MM.1S (cell line): ENCODE measurements around the gene GPR17.

Source experiments
- DNase-seq: peaks from one replicate; pipeline ENCODE4 v3.0.0-alpha.2; 2015
- H2AFZ ChIP-seq: fragments of 300-600 bp; sonication (generic); 2 replicates; pipeline ENCODE4 v1.6.0; 2016; ENCODE audit warnings: antibody characterized with exemption, low read length
- H3F3A ChIP-seq: fragments of 300-600 bp; sonication (generic); 2 replicates; pipeline ENCODE4 v1.6.1; 2016; ENCODE audit warnings: mild to moderate bottlenecking, antibody characterized with exemption, low read length, moderate library complexity, mixed read lengths; ENCODE audit not compliant: insufficient read depth
- H3K27ac ChIP-seq: fragments of 300-600 bp; sonication (generic); 2 replicates; pipeline ENCODE4 v1.5.1; 2016; ENCODE audit warnings: mild to moderate bottlenecking, low read length
- H3K27me3 ChIP-seq: fragments of 300-600 bp; sonication (generic); replicated peaks from 2 replicates; pipeline ENCODE4 v1.6.0; 2016; ENCODE audit warnings: low read length; ENCODE audit not compliant: insufficient read depth
- H3K36me3 ChIP-seq: fragments of 300-600 bp; sonication (generic); replicated peaks from 2 replicates; pipeline ENCODE4 v1.6.1; 2016; ENCODE audit warnings: mild to moderate bottlenecking, low read length, mixed read lengths; ENCODE audit not compliant: insufficient read depth
- H3K4me1 ChIP-seq: fragments of 300-600 bp; sonication (generic); 2 replicates; pipeline ENCODE4 v1.6.1; 2016; ENCODE audit warnings: low read length, mixed read lengths
- H3K4me2 ChIP-seq: fragments of 300-600 bp; sonication (generic); 2 replicates; pipeline ENCODE4 v1.6.0; 2016; ENCODE audit warnings: low read depth, low read length
- H3K4me3 ChIP-seq: fragments of 300-600 bp; sonication (generic); 2 replicates; pipeline ENCODE4 v1.5.1; 2016; ENCODE audit warnings: low read length, mixed read lengths
- H3K79me2 ChIP-seq: fragments of 300-600 bp; sonication (generic); 2 replicates; pipeline ENCODE4 v1.6.1; 2016; ENCODE audit warnings: mixed run types, low read length, mixed read lengths
- H3K9ac ChIP-seq: fragments of 300-600 bp; sonication (generic); 2 replicates; pipeline ENCODE4 v1.6.1; 2016; ENCODE audit warnings: low read length, mixed read lengths
- H3K9me2 ChIP-seq: fragments of 300-600 bp; sonication (generic); replicated peaks from 2 replicates; pipeline ENCODE4 v1.6.1; 2016; ENCODE audit warnings: mild to moderate bottlenecking, low read length, mixed read lengths; ENCODE audit not compliant: insufficient read depth
- H3K9me3 ChIP-seq: fragments of 300-600 bp; sonication (generic); replicated peaks from 2 replicates; pipeline ENCODE4 v1.6.1; 2016; ENCODE audit warnings: mild to moderate bottlenecking, low read length, mixed read lengths; ENCODE audit not compliant: insufficient read depth
- H4K20me1 ChIP-seq: fragments of 300-600 bp; sonication (generic); 2 replicates; pipeline ENCODE4 v1.6.1; 2016; ENCODE audit warnings: mild to moderate bottlenecking, low read length, moderate library complexity, mixed read lengths; ENCODE audit not compliant: insufficient read depth
- EZH2 ChIP-seq: fragments of 300-600 bp; sonication (generic); optimal IDR thresholded peaks from 2 replicates; pipeline ENCODE3; 2017; ENCODE audit warnings: low read depth, mild to moderate bottlenecking, antibody characterized with exemption, low read length, mixed read lengths
- EZH2phosphoT487 ChIP-seq: fragments of 300-600 bp; sonication (generic); IDR thresholded peaks from 2 replicates; pipeline ENCODE4 v1.6.1; 2018; ENCODE audit warnings: antibody characterized with exemption, low read length
- TF ChIP-seq, protein P1 (sequence below): fragments of 300-600 bp; sonication (generic); IDR thresholded peaks from 2 replicates; pipeline ENCODE4 v1.5.1; 2016; ENCODE audit warnings: antibody characterized with exemption, low read length, mixed read lengths

The GPR17 gene

DNA sequence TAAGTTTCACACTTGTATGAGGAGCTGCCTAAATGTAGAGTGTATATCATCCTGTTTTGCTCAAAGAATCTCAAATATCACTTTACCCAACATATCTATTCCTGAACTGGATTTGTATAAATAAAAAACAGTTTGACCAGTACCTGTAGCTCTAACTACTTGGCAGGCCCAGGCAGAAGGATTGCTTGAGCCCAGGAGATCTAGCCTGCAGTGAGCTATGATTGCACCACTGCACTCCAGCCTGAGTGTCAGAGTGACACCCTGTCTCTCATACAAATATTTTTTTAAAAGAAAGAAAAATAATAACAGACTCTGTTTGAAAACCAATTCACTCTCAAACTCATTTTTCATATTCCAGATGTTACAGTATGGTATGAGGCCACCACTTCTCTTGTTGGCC is 37.1 kb downstream of the GPR17 start:
- TF ChIP-seq, protein P1, sequence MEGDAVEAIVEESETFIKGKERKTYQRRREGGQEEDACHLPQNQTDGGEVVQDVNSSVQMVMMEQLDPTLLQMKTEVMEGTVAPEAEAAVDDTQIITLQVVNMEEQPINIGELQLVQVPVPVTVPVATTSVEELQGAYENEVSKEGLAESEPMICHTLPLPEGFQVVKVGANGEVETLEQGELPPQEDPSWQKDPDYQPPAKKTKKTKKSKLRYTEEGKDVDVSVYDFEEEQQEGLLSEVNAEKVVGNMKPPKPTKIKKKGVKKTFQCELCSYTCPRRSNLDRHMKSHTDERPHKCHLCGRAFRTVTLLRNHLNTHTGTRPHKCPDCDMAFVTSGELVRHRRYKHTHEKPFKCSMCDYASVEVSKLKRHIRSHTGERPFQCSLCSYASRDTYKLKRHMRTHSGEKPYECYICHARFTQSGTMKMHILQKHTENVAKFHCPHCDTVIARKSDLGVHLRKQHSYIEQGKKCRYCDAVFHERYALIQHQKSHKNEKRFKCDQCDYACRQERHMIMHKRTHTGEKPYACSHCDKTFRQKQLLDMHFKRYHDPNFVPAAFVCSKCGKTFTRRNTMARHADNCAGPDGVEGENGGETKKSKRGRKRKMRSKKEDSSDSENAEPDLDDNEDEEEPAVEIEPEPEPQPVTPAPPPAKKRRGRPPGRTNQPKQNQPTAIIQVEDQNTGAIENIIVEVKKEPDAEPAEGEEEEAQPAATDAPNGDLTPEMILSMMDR: no peak
- no peak for TF ChIP-seq EZH2phosphoT487
- TF ChIP-seq EZH2: no peak
- Histone ChIP-seq H3K79me2 (no peaks in the 10 kb centered on the region), H4K20me1 (no peaks in the 10 kb centered on the region), H3K27ac (no peak overlapping the region), H2AFZ (no peak overlapping the region), H3F3A (no peaks in the 10 kb centered on the region), H3K4me2 (no peak overlapping the region), H3K36me3 (no peaks in the 10 kb centered on the region), H3K4me1 (no peaks in the 10 kb centered on the region), H3K27me3 (no peaks in the 10 kb centered on the region), H3K4me3 (no peak overlapping the region), H3K9me2 (no peaks in the 10 kb centered on the region), H3K9me3 (peaks cover 2% of the 10 kb centered on the region; the same call in 1 of the 2 replicates), H3K9ac (no peak overlapping the region)
- no peak for DNase-seq

DNA sequence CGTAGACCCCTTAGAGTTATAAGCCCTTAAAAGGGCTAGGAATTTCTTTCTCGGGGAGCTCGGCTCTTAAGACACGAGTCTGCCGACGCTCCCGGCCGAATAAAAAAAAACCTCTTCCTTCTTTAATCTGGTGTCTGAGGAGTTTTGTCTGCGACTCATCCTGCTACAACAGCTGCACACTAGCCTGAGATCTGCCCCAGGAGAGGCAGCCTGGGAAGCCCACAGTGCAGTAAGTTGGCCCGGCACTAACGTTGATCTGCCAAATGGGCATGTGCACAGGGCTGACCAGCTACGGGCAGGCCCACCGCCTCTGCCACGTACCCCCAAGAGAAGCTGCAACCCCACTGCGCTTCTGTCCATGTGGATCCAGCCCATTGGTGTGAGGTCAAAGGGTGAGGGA is 37.8 kb downstream of the GPR17 start:
- Histone ChIP-seq H3K9me2 (no peaks in the 10 kb centered on the region), H3K4me1 (no peaks in the 10 kb centered on the region), H3K9me3 (peaks cover 3% of the 10 kb centered on the region; the same call in 1 of the 2 replicates), H3K4me2 (no peak overlapping the region), H3K4me3 (no peak overlapping the region), H2AFZ (no peak overlapping the region), H3K27me3 (no peaks in the 10 kb centered on the region), H3K36me3 (no peaks in the 10 kb centered on the region), H3K27ac (no peak overlapping the region), H3F3A (no peaks in the 10 kb centered on the region), H3K9ac (no peak overlapping the region), H4K20me1 (no peaks in the 10 kb centered on the region), H3K79me2 (no peaks in the 10 kb centered on the region)
- no peak for DNase-seq
- no peak for TF ChIP-seq EZH2
- TF ChIP-seq, protein P1: no peak
- TF ChIP-seq EZH2phosphoT487: no peak

DNA sequence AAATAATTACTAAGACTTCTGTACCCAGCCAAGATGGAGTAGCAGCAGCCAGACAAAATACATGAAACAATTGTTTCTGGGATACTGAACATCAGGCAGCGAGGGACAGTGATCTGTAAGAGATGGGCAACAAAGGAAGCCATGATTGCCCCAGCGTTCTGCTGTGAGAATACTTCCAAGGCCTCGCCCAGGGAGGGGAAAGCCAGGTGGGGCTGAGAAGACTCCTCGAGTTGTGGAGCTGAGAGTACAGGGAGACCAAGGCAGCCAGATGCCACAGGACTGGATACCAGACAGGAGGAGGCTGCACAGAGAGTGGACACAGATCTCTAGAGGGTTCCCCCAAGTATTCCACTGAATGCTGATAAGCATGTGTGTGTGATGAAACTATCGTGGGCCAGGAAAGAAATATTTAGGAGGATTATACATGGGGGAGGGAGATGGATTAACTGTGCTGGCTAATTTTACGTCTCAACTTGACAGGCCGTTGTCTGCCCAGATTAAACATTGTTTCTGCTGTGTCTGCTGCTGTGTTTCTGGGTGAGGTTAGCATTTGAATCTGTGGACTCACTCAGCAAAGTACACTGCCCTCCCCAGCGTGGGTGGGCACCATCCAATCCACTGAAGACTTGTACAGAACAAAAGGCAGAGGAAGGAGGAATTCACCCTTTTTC is 39.6 kb downstream of the GPR17 start:
- no peaks in the 10 kb centered on the region for H3F3A ChIP-seq
- H3K4me2 ChIP-seq: no peak overlapping the region
- no peak overlapping the region for H3K4me3 ChIP-seq
- H3K36me3 ChIP-seq: no peaks in the 10 kb centered on the region
- DNase-seq: no peak
- TF ChIP-seq, protein P1: no peak
- TF ChIP-seq EZH2 (no peak), EZH2phosphoT487 (no peak)
- H3K79me2 ChIP-seq: no peaks in the 10 kb centered on the region
- H3K9me2 ChIP-seq: no peaks in the 10 kb centered on the region
- H3K4me1 ChIP-seq: no peaks in the 10 kb centered on the region
- H2AFZ ChIP-seq: no peak overlapping the region
- no peaks in the 10 kb centered on the region for H4K20me1 ChIP-seq
- H3K27me3 ChIP-seq: no peaks in the 10 kb centered on the region
- H3K9ac ChIP-seq: no peak overlapping the region
- H3K27ac ChIP-seq: no peak overlapping the region
- H3K9me3 ChIP-seq: peaks cover 3% of the 10 kb centered on the region; the same call in 1 of the 2 replicates
